ENCODE data around the gene ATP13A1. TPM values are rescaled to one million over a fixed set of nuclear protein-coding genes. Genes with fewer than 3 reads are reported as not detected.
A peak's percentile ranks its signal among the peaks of the same experiment; 100 is the strongest.

The ATP13A1 gene
- polyA plus RNA-seq, 1 of the 3 experiments (the other 2 are of a cell fraction) = 67.9 TPM

DNA sequence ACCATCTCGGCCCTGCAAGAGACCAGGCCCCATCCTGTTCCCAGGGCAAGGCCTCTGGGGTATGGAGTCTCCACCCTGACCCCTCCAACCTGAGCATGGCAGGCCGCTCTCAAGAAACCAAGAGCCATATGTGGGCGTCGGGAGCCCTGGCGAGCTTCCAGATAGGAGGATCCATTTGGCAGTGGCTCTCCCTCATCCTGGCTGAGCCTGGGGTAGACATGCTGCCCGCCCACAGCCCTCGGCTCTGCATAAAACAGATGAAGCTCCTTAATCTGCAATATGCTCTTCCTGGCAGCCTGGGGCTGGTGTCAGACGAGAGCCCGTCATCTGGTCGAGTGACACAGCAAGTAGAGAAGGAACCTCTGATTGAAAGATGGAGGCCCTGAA is 6.1 kb downstream of the ATP13A1 start:
- peaks cover 0 to 14% of the 10 kb centered on the region in 2 experiments; a peak in 2 of 4 replicates for H3K4me1 ChIP-seq (ENCODE audit: control insufficient read depth in 1 of 2, insufficient read depth in 2 of 2, low read depth in 1 of 2, low read length in 1 of 2)
- 96% methylated on average over 5 of the region's 10 CpGs for WGBS (ENCODE audit: low lambda C conversion rate)
- peaks cover 40% of the 10 kb centered on the region for H3K79me2 ChIP-seq (ENCODE audit: insufficient read depth)
- POLR2A ChIA-PET = no interaction called here
- CTCF ChIA-PET = interaction anchor here (1.0 to 6.6 kb wide), 3 partner anchors 11 to 126 kb away, joined by 3 to 45 read pairs (median 12); partner anchors contain the start of gene GMIP
- no peak overlapping the region for H3K4me2 ChIP-seq
- no peaks in the 10 kb centered on the region for H3K9me3 ChIP-seq
- no peak overlapping the region for H3K4me3 ChIP-seq (ENCODE audit: low read depth in 2 of 2, low read length in 1 of 2)
- no peaks in the 10 kb centered on the region for H3K27me3 ChIP-seq (ENCODE audit: insufficient read depth)
- H4K20me1 ChIP-seq (ENCODE audit: insufficient read depth) = peaks cover 28% of the 10 kb centered on the region
- H3K27ac ChIP-seq (ENCODE audit: low read depth in 2 of 2, low read length in 1 of 2) = no peak overlapping the region; a peak in 1 of 4 replicates
- no peak overlapping the region for H2AFZ ChIP-seq (ENCODE audit: low read depth)
- peak; percentile 15 for TF ChIP-seq CHD2 (IDR thresholded peaks at IDR 0.05; ENCODE audit: low read length, partially characterized antibody)
- TF ChIP-seq, protein P1, sequence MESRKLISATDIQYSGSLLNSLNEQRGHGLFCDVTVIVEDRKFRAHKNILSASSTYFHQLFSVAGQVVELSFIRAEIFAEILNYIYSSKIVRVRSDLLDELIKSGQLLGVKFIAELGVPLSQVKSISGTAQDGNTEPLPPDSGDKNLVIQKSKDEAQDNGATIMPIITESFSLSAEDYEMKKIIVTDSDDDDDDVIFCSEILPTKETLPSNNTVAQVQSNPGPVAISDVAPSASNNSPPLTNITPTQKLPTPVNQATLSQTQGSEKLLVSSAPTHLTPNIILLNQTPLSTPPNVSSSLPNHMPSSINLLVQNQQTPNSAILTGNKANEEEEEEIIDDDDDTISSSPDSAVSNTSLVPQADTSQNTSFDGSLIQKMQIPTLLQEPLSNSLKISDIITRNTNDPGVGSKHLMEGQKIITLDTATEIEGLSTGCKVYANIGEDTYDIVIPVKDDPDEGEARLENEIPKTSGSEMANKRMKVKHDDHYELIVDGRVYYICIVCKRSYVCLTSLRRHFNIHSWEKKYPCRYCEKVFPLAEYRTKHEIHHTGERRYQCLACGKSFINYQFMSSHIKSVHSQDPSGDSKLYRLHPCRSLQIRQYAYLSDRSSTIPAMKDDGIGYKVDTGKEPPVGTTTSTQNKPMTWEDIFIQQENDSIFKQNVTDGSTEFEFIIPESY (IDR thresholded peaks at IDR 0.05; ENCODE audit: borderline replicate concordance, low read depth) = no peak
- peak; percentile 54 for DNase-seq
- peaks cover 15 to 71% of the 10 kb centered on the region in 2 experiments for H3K36me3 ChIP-seq (replicated peaks in 1 of 2; ENCODE audit: control insufficient read depth in 1 of 2, insufficient read depth in 2 of 2, low read length in 1 of 2)
- no peaks in the 10 kb centered on the region for H3F3A ChIP-seq (replicated peaks; ENCODE audit: insufficient read depth)
- no peaks in the 10 kb centered on the region for H3K9me2 ChIP-seq
- H3K9ac ChIP-seq = no peak overlapping the region

DNA sequence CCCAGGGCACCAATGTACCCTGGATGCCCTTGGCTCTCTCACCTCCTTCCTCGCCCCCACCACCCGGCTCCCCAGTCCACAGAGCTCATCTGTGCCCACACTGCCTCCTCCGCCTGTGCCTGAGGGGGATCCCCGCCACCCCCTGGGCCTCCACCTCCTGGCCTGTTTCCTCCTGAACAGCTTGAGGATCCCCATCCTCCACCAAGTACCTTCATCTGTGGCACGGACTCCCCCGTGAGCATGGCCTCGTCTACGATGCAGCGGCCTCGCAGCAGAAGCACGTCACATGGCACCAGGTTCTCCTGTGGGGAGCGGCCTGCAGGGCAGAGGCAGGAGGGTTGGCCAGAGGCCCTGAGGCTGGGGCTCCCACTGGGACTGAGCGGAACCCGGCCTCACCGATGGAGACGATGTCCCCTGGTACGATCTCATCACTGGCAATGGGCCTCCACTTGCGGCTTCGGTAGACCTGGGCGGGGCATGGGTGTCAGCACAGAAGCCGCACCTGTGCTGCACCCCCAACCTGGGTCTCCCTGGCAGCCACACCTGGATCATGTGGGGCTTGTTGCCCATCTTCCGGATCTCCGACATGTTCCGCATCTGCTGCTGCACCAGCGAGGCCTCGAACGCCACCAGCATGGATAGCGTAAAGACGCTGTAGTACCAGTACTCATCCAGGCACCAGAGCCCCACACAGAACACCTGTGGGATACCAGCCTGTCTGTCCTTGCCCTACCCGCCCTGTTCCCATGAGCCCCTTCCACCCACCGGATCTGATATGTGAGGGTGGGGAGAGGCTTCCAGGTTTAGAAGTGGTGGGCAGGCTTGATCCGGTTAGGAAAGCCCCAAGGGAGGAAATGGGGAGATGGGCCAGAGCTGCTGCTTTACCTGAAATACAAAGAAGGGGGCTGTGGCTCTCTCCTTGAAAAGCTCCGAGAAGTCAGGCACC is 6.8 kb downstream of the ATP13A1 start:
- Histone ChIP-seq H3K79me2 (ENCODE audit: insufficient read depth) (peaks cover 34% of the 10 kb centered on the region), H3K27ac (ENCODE audit: low read depth in 2 of 2, low read length in 1 of 2) (no peak overlapping the region; a peak in 1 of 4 replicates), H2AFZ (ENCODE audit: low read depth) (no peak overlapping the region), H3K9me3 (no peaks in the 10 kb centered on the region), H3K36me3 (replicated peaks in 1 of 2; ENCODE audit: control insufficient read depth in 1 of 2, insufficient read depth in 2 of 2, low read length in 1 of 2) (peaks cover 19 to 77% of the 10 kb centered on the region in 2 experiments), H3K4me1 (ENCODE audit: control insufficient read depth in 1 of 2, insufficient read depth in 2 of 2, low read depth in 1 of 2, low read length in 1 of 2) (peaks cover 0 to 7% of the 10 kb centered on the region in 2 experiments; a peak in 1 of 4 replicates), H4K20me1 (ENCODE audit: insufficient read depth) (peaks cover 23% of the 10 kb centered on the region), H3K27me3 (ENCODE audit: insufficient read depth) (no peaks in the 10 kb centered on the region), H3K9me2 (no peaks in the 10 kb centered on the region), H3F3A (replicated peaks; ENCODE audit: insufficient read depth) (no peaks in the 10 kb centered on the region), H3K9ac (no peak overlapping the region), H3K4me3 (ENCODE audit: low read depth in 2 of 2, low read length in 1 of 2) (no peak overlapping the region), H3K4me2 (no peak overlapping the region)
- ChIA-PET CTCF (interaction anchor here (1.0 to 6.6 kb wide), 4 partner anchors 10 to 125 kb away, joined by 3 to 45 read pairs (median 12); partner anchors contain the start of gene GMIP), POLR2A (no interaction called here)
- 95% methylated on average over 21 of the region's 33 CpGs for WGBS (ENCODE audit: low lambda C conversion rate)
- TF ChIP-seq SIN3A (IDR thresholded peaks at IDR 0.05; ENCODE audit: borderline replicate concordance, low read depth, low read length) (no peak), FOXM1 (IDR thresholded peaks at IDR 0.05; ENCODE audit: low read depth) (no peak), RXRA (IDR thresholded peaks at IDR 0.05; ENCODE audit: borderline replicate concordance, low read depth) (no peak)
- TF ChIP-seq, protein P1 (IDR thresholded peaks at IDR 0.05; ENCODE audit: borderline replicate concordance, low read depth) = no peak
- DNase-seq = peak; percentile 17
